Eye (tissue), 1 donor: ENCODE measurements around the gene TMOD1.

Experiments used
- DNase-seq: peaks from one replicate; pipeline ENCODE4 v3.0.0-alpha.2; 2015

Gene TMOD1

GRCh38 chr9:97551308-97551707 is 49.8 kb downstream of the TMOD1 start:
- DNase-seq, result no peak

DNA sequence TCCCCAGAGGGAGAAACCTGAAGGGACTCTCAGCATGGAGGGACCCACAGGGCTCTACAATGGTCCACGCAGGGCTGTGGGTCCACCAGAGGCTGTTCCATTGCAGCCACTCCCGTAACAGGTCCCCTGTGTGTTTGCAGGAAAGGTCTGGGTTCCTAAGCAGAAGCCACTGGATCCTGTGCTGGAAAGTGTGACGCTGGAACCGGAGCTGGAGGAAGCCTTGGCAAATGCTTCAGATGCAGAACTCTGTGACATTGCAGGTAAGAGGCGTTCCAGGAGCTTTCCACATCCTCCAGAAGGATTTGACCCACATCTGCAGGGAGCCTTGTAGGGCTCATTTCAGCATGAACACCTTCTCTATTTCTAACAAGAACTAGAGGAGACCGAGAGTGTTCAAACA is 51.7 kb downstream of the TMOD1 start:
- DNase-seq, result no peak

DNA sequence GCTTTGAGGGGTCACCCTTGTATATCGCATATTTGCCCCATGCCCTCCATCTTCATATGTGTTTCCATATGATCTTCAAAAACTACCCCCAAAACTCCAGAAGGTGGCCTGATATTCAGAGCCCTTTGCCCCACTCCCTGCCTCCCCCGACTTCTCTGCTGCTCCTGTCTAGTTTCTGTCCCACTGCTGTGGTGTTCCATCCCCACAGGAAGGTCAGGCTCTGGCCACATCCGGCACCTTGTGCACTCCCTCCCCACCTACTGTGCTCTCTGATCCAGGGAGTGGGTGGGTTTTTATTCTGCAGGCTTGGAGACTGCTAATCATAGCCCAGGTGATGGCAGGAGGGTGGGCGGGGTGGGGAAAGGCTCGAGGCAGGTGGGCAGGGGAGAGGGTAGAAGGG is 52.4 kb downstream of the TMOD1 start:
- no peak for DNase-seq

- DNase-seq, result no peak
These were observed 53.2 kb downstream of the TMOD1 start for GRCh38 chr9:97554566-97555075.

DNA sequence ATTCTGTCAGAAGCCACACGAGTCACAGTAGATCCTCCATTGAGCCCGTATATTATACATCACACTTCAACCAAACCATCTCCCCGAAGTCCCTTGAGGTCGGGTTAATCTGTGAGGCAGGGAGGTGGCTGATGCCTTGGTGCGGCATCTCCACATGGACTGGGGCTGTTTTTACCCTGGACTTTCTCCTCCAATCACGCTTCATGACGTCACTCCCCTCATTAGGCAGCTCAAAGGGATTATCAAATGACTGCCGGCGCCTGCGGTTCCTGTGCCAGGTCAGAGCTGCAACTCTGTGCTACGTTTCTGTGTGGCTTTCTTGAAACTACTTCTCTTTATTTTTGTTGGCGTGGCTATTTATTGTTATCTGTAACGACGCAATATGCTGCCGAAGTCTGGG is 53.7 kb downstream of the TMOD1 start:
- peak; percentile 72 for DNase-seq

DNA sequence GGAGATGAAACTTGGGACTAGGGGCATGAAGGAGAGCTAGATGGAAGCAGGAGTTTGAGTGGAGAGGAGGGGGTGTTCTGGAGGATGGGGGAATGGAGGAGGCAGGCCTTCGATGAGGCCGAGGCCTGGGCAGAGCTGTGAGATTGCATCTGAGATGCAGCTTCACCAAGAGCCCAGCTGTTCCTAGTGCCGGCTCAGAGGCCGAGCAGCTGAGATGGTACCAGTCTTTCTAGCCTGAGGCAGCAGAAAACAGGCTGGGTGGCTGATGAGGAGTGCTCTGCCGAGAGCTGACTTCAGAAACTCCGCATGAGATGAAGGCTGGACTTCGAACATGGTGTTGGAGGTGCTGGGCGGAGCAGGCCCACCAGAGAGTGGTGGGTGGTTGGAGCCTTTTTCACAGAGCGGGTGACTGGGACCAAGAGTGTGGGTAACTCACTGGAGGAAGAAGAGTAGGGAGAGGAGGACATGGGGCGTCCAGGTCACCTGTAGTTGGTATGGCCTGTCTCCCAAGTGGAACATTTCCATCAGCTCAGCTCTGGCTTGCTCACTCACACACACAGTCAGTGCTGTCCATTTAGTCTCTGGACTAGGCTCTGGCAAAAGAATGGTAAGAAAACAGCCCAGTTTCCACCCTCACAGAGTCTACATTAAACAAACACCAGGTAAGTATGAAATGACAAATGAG is 54.7 kb downstream of the TMOD1 start:
- DNase-seq, result no peak

DNA sequence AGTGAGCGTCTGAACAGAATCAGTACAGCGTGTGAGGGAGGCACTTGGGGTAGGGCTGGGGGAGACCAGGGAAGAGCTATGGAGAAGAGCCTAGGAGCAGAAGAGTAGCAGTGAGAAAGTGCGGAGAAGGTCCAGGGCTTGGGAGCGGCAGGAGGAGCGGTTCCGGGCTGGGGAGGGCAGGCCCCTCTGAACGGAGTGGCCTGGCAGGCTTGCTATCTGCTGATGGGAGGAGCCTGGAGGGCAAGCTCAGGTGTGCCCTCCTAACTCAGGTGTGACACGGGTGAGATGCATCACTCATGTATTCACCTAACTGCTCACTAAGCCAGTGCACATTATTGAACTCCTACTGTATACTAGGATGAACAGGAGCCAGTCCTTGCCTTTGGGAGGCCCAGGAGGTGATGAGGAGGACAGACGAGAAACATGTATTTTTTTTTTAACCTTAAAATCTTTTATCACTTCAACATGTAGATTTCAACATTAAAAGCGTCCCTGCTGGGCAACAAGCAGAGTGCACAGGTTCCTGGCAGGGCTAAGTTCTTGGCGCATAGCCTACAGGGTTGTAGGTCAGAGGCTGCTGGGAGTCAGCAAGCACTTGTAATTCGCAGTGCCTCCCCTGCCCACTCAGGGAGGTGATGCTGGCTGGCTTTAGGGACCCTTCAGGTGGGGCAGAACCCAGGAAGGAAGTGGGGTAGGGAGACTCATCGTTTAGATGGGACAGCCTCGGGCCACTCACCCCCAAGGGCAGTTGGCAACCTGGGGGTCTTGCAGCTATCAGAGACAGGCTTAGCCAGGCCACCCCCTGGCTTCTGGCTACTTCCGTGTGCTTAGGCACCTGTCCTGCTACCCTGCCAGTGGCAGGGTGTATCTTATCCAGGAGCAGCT is 55.5 kb downstream of the TMOD1 start:
- no peak for DNase-seq

GRCh38 chr9:97557606-97558095 is 56.2 kb downstream of the TMOD1 start:
- no peak for DNase-seq

DNA sequence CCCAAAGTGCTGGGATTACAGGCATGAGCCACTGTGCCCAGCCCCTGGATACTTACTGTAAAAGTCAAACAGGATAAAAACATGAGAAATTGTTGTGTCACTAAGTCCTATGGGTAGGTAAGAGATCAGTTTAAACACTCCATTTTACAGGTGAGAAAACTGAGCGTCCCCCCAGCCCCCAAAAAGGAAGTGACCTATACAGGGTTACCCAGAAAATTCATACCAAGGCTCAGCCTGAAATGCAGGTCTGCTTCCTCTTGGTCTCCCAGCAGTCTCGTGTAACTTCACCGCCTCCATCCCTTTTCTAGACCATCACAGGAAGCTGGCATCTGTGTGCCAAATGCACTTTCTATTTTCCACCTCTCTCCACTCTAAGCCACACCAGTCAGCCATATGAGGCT is 57.2 kb downstream of the TMOD1 start:
- DNase-seq, result no peak

- no peak for DNase-seq
These were observed 57.6 kb downstream of the TMOD1 start for GRCh38 chr9:97559111-97559514.

DNA sequence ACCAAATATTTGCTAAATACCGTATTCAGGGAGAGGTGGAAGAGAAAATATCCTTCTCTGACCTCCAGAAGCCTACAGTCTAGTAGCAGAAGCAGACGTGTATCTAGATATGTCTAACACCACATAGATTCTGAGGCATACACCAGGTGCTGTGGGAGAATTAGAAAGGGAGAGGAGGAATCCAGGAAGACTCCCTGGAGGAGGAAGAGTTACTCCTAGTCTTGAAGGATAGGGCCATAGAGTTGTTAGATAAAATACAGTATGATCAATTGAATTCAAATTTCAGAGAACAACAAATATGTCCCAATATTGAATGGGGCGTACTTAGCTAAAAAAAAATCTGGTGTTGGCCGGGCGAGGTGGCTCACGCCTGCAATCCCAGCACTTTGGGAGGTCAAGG is 58.7 kb downstream of the TMOD1 start:
- no peak for DNase-seq

DNA sequence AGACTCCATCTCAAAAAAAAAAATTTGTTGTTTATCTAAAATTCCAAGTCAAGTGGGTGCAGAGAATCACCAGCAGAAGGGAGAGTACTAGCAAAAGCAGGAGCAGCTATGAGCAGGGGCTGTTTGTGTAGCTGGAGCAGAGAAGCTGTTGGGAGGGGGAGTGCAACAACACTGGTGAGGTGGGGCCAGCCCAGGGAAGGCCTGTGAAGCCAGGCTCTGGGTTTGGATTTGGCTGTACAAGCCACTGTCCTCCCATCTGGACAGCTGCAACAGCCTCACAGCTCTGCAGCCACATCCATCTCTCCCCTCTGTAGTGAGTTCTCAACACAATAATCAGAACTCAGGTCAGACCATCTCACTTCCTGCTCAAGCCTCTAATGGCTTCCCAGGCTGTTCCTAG is 59.4 kb downstream of the TMOD1 start:
- DNase-seq, result no peak

GRCh38 chr9:97561501-97561900 is 60.0 kb downstream of the TMOD1 start:
- DNase-seq, result no peak

DNA sequence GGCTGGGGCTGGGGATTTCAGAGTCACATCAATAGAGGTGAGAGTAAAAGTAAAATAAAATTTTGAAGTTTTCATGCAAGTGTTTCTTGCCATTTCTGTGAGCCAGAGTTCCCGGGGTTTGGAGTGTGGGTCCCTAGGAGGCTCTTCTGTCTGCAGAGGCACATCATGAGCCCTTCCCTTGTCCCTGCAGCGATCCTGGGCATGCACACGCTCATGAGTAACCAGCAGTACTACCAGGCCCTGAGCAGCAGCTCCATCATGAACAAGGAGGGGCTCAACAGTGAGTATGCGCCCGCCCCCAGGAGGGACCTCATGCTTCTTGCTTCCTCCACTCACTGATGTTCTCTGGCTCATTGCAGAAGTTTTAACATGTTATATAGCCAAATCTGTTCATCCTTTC is 61.1 kb downstream of the TMOD1 start:
- no peak for DNase-seq

DNA sequence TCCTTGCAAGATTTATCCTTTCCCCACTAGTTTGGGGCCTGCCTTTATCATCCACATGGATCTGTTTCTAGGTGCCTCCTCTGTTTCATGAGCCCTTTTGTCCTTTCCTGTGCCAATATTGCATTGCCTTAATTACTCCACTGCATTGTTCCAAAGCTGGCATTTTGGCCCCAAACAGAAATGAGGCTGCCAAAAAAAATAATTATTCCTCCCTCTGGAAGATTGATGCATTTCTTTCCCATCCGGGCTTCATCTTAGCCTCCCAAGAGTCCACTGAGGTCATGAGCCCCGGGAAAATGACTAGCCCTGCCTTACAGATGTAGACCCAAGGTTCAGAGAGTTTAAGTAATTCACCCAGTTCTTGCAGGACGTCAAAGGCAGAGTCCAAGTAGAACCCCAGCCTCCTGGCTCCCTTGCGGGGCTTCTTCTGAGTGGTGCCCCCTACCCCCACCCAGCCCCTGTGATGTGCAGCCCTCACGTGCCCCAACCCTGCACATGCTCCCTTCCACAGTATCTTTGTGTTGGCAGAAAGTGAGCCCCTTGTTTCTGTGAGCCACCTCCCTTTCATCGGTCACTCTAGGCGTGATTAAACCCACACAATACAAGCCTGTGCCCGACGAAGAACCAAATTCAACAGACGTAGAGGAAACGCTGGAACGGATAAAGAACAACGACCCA is 62.1 kb downstream of the TMOD1 start:
- no peak for DNase-seq

DNA sequence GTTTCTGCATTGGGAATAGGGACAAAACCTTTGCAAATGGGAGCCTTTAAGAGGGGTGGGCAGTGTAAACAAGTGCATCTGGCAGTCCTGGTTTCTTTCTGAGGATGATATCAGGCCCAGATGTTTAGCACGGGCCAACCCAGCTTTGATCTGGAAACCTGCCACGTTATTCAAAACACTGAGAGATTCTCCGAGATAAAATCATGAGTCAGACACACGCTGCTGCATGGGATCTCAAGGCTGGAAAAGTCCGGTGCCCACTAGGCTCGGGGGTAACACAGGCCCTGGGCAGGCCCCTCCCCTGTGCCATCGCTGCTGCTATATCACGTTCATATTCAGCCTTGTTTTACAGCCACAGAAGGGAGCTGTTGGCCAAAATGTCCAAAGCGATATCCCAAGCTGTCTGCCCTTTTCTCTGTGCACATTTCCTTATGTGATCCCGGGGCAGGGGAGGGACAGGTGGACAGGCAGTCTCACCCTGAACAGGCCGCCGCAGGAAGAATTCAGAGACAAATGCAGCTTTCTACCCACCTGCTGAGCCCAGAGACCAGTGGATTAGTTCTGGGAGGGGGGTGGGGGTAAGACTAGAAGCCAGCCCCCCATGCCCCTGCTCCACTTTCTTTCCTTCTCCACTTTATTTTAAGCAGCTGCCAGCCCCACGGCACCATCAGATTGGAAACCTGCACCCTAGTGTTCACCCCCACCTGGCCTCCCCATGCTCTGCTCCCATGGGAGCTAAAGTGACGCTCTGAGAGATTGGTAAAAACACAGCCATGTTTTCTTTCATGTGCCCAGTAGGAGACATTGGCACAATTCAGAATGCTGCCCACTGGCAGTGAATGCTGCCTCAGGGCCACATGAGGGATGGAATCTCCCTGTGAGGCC is 63.1 kb downstream of the TMOD1 start:
- DNase-seq, result peak; percentile 50

DNA sequence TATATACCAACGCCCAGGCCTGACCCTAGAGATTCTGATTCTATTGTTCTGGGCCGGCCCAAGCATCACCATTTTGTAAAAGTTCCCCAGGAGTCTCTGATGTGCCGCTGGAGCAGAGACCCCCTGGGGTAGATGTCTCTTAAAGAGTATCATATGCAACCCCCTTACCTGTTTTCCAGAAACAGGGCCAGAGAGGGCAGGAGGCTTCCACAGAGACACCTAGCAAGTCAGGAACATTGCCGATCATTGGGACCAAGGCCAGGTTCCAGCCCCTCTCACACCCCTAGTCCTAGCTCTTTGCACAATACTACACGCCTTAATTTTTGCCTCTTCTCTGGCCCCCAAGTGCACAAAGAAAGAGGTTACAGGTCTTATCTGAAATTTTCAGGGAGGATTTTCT is 63.8 kb downstream of the TMOD1 start:
- DNase-seq, result no peak

DNA sequence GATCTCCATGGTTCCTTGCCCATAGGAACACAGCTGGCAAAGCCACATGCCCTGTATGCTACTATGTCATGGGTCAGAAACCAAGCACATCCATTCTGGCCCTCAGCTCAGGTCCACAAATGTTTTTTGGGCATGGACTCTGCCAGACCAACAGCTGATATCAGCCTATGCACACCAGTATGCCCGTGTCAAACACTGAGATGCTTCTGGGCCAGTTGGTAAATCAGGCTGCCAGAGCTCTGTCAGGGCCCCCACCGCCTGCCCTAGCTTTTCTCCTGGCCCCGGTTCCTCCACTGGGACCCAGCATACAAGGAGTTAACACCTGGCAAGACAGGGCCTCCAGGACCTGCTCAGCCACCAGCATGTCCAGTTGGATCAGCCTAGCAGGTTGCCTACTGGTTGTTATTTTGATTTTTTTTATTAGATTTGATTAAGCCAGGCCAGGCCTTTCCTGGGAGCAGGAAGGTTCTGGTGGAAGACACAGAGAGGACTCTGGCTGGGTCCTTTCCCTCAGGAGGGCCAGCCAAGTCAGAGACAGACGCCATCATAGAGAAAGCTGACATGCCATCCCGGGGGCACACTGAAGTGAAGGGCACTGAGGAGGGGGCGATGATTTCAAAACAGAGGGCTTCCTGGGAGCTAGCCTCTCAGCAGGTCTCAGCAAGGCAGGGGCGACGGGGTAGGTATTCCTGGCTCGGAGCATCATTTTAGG is 65.9 kb downstream of the TMOD1 start:
- no peak for DNase-seq

GRCh38 chr9:97567894-97568202 is 66.4 kb downstream of the TMOD1 start:
- no peak for DNase-seq

GRCh38 chr9:97568461-97569275 is 67.2 kb downstream of the TMOD1 start:
- no peak for DNase-seq

- DNase-seq, result no peak
These were observed 69.4 kb downstream of the TMOD1 start for GRCh38 chr9:97570899-97571298.
